Neuronal stem cell (in vitro differentiated cells): ENCODE measurements around the gene GRAP.
A peak's percentile ranks its signal among the peaks of the same experiment; 100 is the strongest.

Source experiments
- DNase-seq: peaks from one replicate; pipeline ENCODE4 v3.0.0-alpha.2; 2013; ENCODE audit warnings: low spot score
- H2AFZ ChIP-seq: one replicate; pipeline ENCODE4 v1.6.1; 2013; ENCODE audit warnings: mild to moderate bottlenecking, low read length, inconsistent platforms
- H2AK5ac ChIP-seq: 2 replicates; pipeline ENCODE4 v1.6.1; 2013; ENCODE audit warnings: low read depth, mild to moderate bottlenecking, inconsistent platforms, low read length, moderate library complexity, mixed read lengths
- H2BK120ac ChIP-seq: 2 replicates; pipeline ENCODE4 v1.6.1; 2013; ENCODE audit warnings: low read depth, mild to moderate bottlenecking, inconsistent platforms, low read length, moderate library complexity, mixed read lengths
- H2BK12ac ChIP-seq: one replicate; pipeline ENCODE4 v1.6.1; 2013; ENCODE audit warnings: low read length, inconsistent platforms
- H2BK15ac ChIP-seq: 2 replicates; pipeline ENCODE4 v1.6.1; 2013; ENCODE audit warnings: mild to moderate bottlenecking, low read length, inconsistent platforms, mixed read lengths
- H2BK5ac ChIP-seq: one replicate; pipeline ENCODE4 v1.6.1; 2013; ENCODE audit warnings: inconsistent platforms, mild to moderate bottlenecking, low read length, moderate library complexity
- H3K14ac ChIP-seq: one replicate; pipeline ENCODE4 v1.6.1; 2013; ENCODE audit warnings: low read length, inconsistent platforms
- H3K18ac ChIP-seq: 2 replicates; pipeline ENCODE4 v1.6.1; 2013; ENCODE audit warnings: low read length, inconsistent platforms
- H3K23ac ChIP-seq: 2 replicates; pipeline ENCODE4 v1.6.1; 2013; ENCODE audit warnings: low read depth, mild to moderate bottlenecking, mixed read lengths, low read length, inconsistent platforms; ENCODE audit not compliant: poor library complexity
- H3K27ac ChIP-seq: replicated peaks from 3 replicates; pipeline ENCODE4 v1.5.1; 2013; ENCODE audit warnings: low read length, inconsistent platforms
- H3K27me3 ChIP-seq, 3 experiments: 2 replicates each; pipeline ENCODE4 v1.6.1; 2013; ENCODE audit warnings: low read length in 3 of 3, mild to moderate bottlenecking in 2 of 3, inconsistent platforms in 1 of 3, low read depth in 1 of 3, mixed read lengths in 1 of 3, moderate library complexity in 1 of 3; ENCODE audit not compliant: control insufficient read depth in 3 of 3, insufficient read depth in 3 of 3
- H3K36me3 ChIP-seq, 2 donors: replicated peaks in 1 of 2; 2 replicates each; pipeline ENCODE4 v1.6.1; 2013; ENCODE audit warnings: low read length in 2 of 2; ENCODE audit not compliant: control insufficient read depth in 2 of 2, insufficient read depth in 2 of 2
- H3K4ac ChIP-seq: 2 replicates; pipeline ENCODE4 v1.6.1; 2013; ENCODE audit warnings: inconsistent platforms, mild to moderate bottlenecking, low read length, moderate library complexity
- H3K4me1 ChIP-seq, 2 donors: 1 replicate in 1 of 2; 2 replicates in 1 of 2; pipeline ENCODE4 v1.6.1; 2013; ENCODE audit warnings: low read length in 2 of 2, low read depth in 1 of 2; ENCODE audit not compliant: control insufficient read depth in 2 of 2, insufficient read depth in 1 of 2
- H3K4me2 ChIP-seq: one replicate; pipeline ENCODE4 v1.6.1; 2013; ENCODE audit warnings: mild to moderate bottlenecking, low read length, inconsistent platforms; ENCODE audit not compliant: insufficient read depth, poor library complexity, severe bottlenecking
- H3K4me3 ChIP-seq, 2 donors: 2 replicates each; pipeline ENCODE4 v1.5.1; 2013; ENCODE audit warnings: low read length in 2 of 2, mild to moderate bottlenecking in 2 of 2, inconsistent platforms in 1 of 2, moderate library complexity in 1 of 2
- H3K79me1 ChIP-seq: one replicate; pipeline ENCODE4 v1.6.1; 2013; ENCODE audit warnings: low read depth, mild to moderate bottlenecking, inconsistent platforms, low read length, moderate library complexity
- H3K9ac ChIP-seq: one replicate; pipeline ENCODE4 v1.6.1; 2013; ENCODE audit warnings: mild to moderate bottlenecking, low read depth, low read length, inconsistent platforms; ENCODE audit not compliant: poor library complexity
- H3K9me3 ChIP-seq, 2 donors: replicated peaks in 1 of 2; 2 replicates each; pipeline versions ENCODE3 to v1.6.1; 2013; ENCODE audit warnings: low read length in 2 of 2, mild to moderate bottlenecking in 2 of 2, inconsistent platforms in 1 of 2, low read depth in 1 of 2, mixed read lengths in 1 of 2, moderate library complexity in 1 of 2; ENCODE audit not compliant: control insufficient read depth in 2 of 2, insufficient read depth in 1 of 2
- H4K8ac ChIP-seq: one replicate; pipeline ENCODE4 v1.6.1; 2013; ENCODE audit warnings: low read depth, mild to moderate bottlenecking, inconsistent platforms, low read length, moderate library complexity
- H4K91ac ChIP-seq: one replicate; pipeline ENCODE4 v1.6.1; 2013; ENCODE audit warnings: low read length, low read depth, mild to moderate bottlenecking, inconsistent platforms; ENCODE audit not compliant: poor library complexity
- WGBS, 2 donors: extraction: QIAGEN DNeasy Blood & Tissue Kit; methylation state at CpG; one replicate each; pipeline ENCODE4 v1.1.7; 2013; ENCODE audit warnings: missing lambda C conversion rate in 2 of 2, mixed read lengths in 1 of 2; ENCODE audit not compliant: insufficient read length in 2 of 2, insufficient replicate concordance in 1 of 2; ENCODE audit errors: extremely low coverage in 2 of 2; 5-methylcytosine and 5-hydroxymethylcytosine counted together

GRAP gene

DNA sequence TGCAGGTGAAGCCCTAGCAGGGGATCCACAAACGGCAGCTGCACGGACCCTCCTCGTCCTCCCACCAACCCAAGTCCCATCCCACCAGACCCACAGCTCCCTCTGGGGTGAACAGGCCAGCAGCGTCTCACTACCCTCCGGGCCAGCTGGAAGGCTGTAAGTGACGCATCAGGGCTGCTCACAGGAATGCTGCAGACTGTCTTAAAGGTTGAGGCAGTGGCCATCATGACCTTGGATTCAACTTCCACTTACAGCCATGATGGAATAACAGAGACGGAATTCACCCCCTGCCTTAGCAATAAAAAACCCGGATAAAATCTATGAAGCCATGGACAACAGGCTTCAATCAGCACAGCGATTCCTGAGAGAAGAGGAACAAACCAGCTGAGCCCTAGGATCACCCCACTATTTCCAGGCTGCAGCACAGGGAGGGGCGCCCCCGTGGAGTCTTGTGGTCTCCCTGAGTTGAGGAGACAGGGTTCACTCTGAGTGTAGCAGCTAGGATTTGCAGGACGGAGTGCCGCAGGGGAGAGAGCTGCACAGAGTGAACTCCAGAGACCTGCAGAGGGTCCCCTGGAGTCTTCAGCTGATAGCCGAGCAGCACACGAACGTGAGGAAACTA lies 52.7 kb downstream of the GRAP start:
- Histone ChIP-seq H3K36me3 (peaks cover 0 to 8% of the 10 kb centered on the region in 2 donors), H2BK15ac (no peak overlapping the region), H2AFZ (no peak overlapping the region), H3K4ac (no peak overlapping the region), H3K4me1 (no peaks in the 10 kb centered on the region), H4K91ac (no peak overlapping the region), H2BK120ac (no peak overlapping the region), H3K27ac (no peak overlapping the region), H2BK5ac (no peak overlapping the region), H3K27me3 (peaks cover 0 to 10% (median 0%) of the 10 kb centered on the region in 3 experiments), H3K4me2 (no peak overlapping the region), H3K4me3 (no peak overlapping the region), H3K23ac (no peak overlapping the region), H3K9ac (no peak overlapping the region), H2BK12ac (no peak overlapping the region), H2AK5ac (no peak overlapping the region), H3K9me3 (peaks cover 2 to 9% of the 10 kb centered on the region in 2 donors), H3K14ac (no peak overlapping the region), H4K8ac (no peak overlapping the region), H3K18ac (no peak overlapping the region), H3K79me1 (peaks cover 18% of the 10 kb centered on the region)
- WGBS, 2 donors: no CpG with 5 or more reads among the region's 16 CpGs
- DNase-seq: no peak

DNA sequence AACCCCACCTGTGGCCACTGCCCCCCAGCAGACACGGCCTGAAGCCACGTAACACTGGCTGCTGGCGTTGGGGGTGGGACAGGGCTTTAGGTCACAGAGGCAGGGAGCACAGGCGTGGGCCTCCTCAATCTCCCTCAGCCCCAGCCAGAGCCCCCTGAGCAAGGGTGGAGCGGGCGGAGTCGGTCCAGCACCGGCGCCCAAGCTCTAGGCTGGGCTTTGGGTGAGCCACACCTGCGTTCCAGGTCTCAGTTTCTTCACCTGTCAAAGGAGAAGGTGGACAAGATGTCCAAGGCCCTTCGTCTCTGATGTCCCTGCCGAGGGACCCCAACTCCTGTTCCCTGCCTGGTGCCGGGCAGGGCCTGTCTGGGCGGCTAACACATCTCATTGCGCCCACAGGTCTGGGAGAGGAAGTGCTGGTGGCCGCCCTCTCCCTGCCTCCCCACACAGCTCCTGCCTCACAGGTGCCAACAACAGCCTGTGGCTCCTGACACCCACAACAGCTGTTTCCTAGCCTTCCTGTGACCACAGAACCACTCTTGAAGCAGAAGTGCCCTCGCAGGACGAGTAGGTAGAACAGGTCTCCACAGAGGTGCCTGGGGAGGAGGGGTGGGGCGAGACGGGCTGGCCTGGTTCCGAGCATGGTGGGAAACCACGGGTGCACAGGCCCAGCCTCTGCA lies 54.2 kb downstream of the GRAP start:
- Histone ChIP-seq H2AK5ac (peak overlapping the region; percentile 41), H3K79me1 (peaks cover 23% of the 10 kb centered on the region), H2BK15ac (peak overlapping the region; percentile 64), H3K9ac (no peak overlapping the region), H2BK5ac (no peak overlapping the region), H3K9me3 (peaks cover 2 to 9% of the 10 kb centered on the region in 2 donors), H3K27ac (no peak overlapping the region), H3K36me3 (peaks cover 0 to 12% of the 10 kb centered on the region in 2 donors), H3K27me3 (peaks cover 0 to 13% (median 0%) of the 10 kb centered on the region in 3 experiments), H3K18ac (peak overlapping the region; percentile 45), H2AFZ (no peak overlapping the region), H2BK12ac (no peak overlapping the region), H3K14ac (peak overlapping the region; percentile 78), H2BK120ac (no peak overlapping the region), H3K23ac (peak overlapping the region; percentile 90), H3K4me3 (no peak overlapping the region), H3K4ac (no peak overlapping the region), H4K91ac (no peak overlapping the region), H3K4me2 (no peak overlapping the region), H4K8ac (no peak overlapping the region), H3K4me1 (no peaks in the 10 kb centered on the region)
- no peak for DNase-seq
- no CpG with 5 or more reads among the region's 22 CpGs for WGBS, 2 donors

DNA sequence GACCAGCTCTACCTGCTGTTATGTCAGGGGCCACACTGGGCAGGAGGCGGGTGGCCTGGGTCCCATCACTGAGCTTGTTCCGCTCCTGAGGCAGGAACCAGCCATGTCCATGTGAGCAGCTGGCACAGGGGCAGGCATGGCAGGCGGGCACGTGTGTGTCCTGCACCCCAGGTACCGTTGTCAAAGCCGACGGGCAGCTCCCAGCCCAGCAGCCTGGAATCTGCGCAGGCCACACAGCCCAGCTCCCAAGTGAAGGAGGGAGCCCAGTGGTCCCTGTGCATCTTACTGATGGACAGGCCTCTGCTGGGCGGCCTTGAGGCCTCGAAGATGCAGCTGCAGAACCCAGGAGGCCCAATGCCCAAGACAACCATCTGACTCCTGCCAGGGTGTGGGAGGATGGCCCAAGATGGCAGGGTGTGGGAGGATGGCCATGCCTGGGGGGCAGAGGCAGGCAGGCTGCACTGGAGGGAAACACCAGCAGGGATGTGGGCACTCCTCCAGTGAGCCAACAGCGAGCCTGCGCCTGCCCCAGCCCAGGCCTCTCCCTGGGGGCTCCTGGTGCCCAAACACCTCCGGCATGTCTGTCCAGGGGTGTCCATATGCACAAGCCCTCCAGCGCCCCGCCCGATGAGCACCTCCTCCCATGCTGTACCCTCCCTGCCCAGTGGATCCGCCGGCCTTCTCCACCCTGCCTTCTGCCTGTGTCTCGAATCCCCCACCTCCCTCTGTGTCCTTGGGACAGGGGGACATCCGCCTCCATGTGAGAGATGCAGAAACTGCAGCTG lies 55.0 kb downstream of the GRAP start:
- Histone ChIP-seq H3K4me1 (no peaks in the 10 kb centered on the region), H2BK12ac (no peak overlapping the region), H3K4ac (no peak overlapping the region), H2AFZ (no peak overlapping the region), H3K27ac (no peak overlapping the region), H3K4me2 (no peak overlapping the region), H3K18ac (peak overlapping the region; percentile 7), H2AK5ac (no peak overlapping the region), H3K36me3 (peaks cover 0 to 8% of the 10 kb centered on the region in 2 donors), H3K23ac (peak overlapping the region; percentile 90), H3K79me1 (peaks cover 26% of the 10 kb centered on the region), H3K4me3 (no peak overlapping the region), H3K9me3 (peaks cover 0 to 9% of the 10 kb centered on the region in 2 donors), H4K91ac (no peak overlapping the region), H3K27me3 (peaks cover 0 to 13% (median 0%) of the 10 kb centered on the region in 3 experiments), H3K14ac (peak overlapping the region; percentile 39), H2BK120ac (no peak overlapping the region), H2BK5ac (peak overlapping the region; percentile 73), H2BK15ac (no peak overlapping the region), H3K9ac (peak overlapping the region; percentile 56), H4K8ac (peak overlapping the region; percentile 58)
- WGBS, 2 donors: no CpG with 5 or more reads among the region's 20 CpGs
- no peak for DNase-seq

DNA sequence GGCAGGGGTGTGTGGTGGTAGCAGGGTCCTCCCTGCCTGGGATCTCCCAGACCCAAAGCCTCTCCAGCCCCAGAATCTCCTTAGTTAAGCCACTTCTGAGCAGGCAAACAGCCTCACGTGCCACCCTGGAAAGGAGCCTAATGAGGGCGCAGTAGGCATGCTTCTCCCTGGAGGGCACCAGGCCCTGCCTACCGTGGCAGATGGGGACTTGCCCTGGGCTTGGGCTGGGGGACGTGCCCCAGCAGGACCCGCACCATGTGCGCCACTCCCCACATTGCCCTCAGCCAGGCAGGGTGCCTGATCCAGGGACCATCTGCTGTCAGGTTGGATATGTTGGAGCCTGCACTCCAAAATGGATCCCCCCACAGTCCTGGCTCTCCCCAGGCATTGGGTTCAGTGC lies 56.4 kb downstream of the GRAP start:
- H3K14ac ChIP-seq: peak overlapping the region; percentile 98
- H4K8ac ChIP-seq: peak overlapping the region; percentile 43
- H3K23ac ChIP-seq: peak overlapping the region; percentile 80
- H4K91ac ChIP-seq: no peak overlapping the region
- H3K4me3 ChIP-seq: no peak overlapping the region
- no peak overlapping the region for H3K4me2 ChIP-seq
- H3K9ac ChIP-seq: peak overlapping the region; percentile 70
- no peak for DNase-seq
- H2AFZ ChIP-seq: no peak overlapping the region
- H3K79me1 ChIP-seq: peaks cover 26% of the 10 kb centered on the region
- H3K9me3 ChIP-seq: peaks cover 0 to 6% of the 10 kb centered on the region in 2 donors
- peak overlapping the region; percentile 71 for H3K18ac ChIP-seq
- no peak overlapping the region for H2BK5ac ChIP-seq
- peaks cover 0 to 11% of the 10 kb centered on the region in 2 donors for H3K36me3 ChIP-seq
- H3K4ac ChIP-seq: no peak overlapping the region
- H3K27ac ChIP-seq: peak overlapping the region; percentile 18
- H2BK15ac ChIP-seq: peak overlapping the region; percentile 46
- no peak overlapping the region for H2BK120ac ChIP-seq
- H2BK12ac ChIP-seq: peak overlapping the region; percentile 41
- no peak overlapping the region for H2AK5ac ChIP-seq
- peaks cover 0 to 13% (median 0%) of the 10 kb centered on the region in 3 experiments for H3K27me3 ChIP-seq
- H3K4me1 ChIP-seq: no peaks in the 10 kb centered on the region
- WGBS, 2 donors: no CpG with 5 or more reads among the region's 6 CpGs
